Posterior cingulate gyrus (tissue), 11 donors: ENCODE measurements around the gene TMEM260.

Experiments
- DNase-seq, 10 donors: peaks; one replicate each; pipeline versions ENCODE4 v3.0.0 to v3.0.0-alpha.2; 2020 to 2021; ENCODE audit warnings: mixed read lengths in 3 of 10
- intact Hi-C: fragments of 100-400 bp; cut with DNase I; formaldehyde crosslinking; loops from one replicate; pipeline ENCODE4 v1.15.1; 2023

TMEM260 gene

DNA sequence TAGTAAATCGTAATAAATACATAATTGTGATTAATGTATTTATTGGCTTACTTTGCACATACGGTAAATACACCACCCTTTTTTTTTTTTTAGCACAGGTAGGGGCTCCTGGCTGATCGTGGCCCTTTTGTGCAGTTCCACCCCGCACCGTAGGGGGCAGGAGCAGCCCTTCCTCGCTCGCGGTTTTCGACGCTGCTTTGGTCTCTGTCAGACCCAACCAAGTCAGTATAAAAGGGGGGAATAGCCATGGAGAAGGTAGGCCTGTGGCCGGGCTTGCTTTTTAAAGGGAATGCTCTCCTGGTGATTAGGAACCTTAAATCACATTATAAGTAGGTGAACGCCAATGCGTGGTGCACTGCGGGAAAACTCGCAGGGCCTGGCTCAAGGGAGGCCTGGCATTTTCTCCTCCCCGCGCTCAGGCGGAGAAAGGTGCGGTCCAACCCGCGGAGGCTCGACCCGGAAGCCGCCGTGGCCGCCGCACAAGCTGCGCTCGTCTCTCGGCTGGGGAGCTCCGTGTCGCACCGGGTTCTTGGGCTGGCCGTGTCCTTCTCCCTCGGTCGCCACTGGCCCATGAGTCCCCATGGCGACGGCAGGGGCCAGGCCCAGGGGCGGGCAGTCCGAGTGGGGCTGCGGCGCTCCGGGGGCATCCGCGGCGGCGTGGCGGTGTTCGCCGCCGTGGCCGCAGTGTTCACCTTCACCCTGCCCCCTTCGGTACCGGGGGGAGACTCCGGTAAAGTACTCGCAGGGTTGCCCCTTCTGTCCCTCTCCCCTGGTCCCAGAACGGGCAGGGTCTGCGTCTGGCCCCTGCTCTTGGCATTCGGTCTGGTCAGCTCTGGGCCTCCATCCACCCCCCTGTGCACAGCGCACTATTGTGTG, at the start of gene TMEM260:
TSS of gene TMEM260 (plus strand) at position 454 of the 876 bp plus-strand sequence. CDS start at position 571, 117 bp downstream.
- peak; percentile 72 to 97 (median 84) for DNase-seq
- intact Hi-C loops: no loop called here

- intact Hi-C loops: no loop called here
- DNase-seq: no peak
Observed at GRCh38 chr14:56532546-56532945, 47.1 kb upstream of the TMEM260 start.

DNA sequence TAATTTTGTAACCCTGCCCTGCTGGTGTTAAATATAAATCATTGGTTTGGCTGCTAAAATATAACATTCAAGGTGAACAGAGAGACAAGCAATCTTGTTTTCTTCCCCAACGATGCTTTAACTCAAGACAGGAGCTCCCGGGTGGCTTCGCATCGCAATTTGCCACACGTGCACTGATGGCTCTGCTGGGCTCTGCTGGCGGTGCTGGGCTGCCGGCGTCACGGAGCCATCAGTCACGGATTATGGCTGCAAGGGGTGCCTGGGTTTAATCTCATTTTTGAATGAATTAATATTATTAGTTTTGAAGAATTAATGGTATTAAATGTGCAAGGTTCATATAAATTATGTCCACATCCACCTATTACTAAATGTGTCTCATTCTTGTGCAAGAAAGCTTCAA, 44.9 kb upstream of the TMEM260 start:
- intact Hi-C loops: no loop called here
- no peak for DNase-seq

DNA sequence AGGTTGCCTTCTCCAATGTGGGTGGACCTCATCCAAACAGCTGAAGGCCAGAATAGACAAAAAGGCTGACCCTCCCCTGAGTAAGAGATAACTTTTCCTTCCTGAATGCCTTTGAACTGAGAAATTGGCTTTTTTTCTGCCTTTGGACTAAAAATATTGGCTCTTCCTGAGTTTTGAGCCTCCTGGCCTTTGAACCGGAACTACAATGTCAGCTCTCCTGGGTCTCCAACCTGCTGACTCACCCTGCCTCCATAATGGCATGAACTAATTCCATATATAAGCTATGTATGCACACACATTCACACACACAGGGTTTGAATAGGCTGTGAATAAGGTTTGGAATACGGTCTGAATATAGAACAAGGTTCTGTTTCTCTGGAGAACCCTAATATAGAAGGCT, 39.7 kb upstream of the TMEM260 start:
- DNase-seq: no peak
- intact Hi-C loops: no loop called here

- intact Hi-C loops: no loop called here
Observed at GRCh38 chr14:56543436-56543835, 36.2 kb upstream of the TMEM260 start.

GRCh38 chr14:56549721-56550120, 29.9 kb upstream of the TMEM260 start:
- intact Hi-C loops: no loop called here
- DNase-seq: no peak

More at GRCh38 chr14:56543436-56543835, 36.2 kb upstream of the TMEM260 start:
- DNase-seq: no peak

GRCh38 chr14:56552615-56553014, 27.0 kb upstream of the TMEM260 start:
- no peak for DNase-seq
- intact Hi-C loops: no loop called here

- intact Hi-C loops: no loop called here
Observed at GRCh38 chr14:56554301-56554700, 25.3 kb upstream of the TMEM260 start.

DNA sequence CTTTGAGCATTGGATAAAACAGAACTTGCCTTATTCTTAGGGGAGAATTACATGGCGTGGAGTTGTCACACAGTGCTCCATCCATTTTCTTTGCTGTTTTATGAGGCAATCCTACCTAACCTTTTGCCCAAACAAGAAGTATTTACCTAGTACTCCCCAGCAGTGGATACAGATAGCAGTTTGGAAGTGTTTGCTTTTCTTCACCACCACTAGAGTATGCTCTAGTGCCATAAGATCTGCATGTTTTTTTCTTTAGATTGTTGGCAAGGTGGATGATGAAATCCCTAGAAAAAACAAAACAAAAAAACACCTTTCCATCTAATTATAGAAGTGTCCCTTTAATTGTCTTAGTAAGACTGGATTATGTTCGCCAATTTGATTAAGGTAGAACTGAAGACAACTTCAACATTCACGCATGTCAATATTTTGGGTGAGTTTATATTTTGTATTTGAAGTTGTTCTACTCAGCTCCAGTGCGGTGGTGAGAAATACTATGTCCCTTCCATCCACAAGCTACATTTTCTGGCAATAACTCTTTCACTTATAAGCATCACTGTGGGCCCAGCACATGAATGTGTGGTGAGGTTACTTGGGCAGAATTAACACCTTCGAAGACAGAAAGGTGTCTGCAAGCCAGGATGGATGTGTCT, 23.6 kb upstream of the TMEM260 start:
- intact Hi-C loops: loop anchor here (2.0 kb wide), 1 partner anchor 761 kb away; no protein-coding TSS in a partner anchor
- no peak for DNase-seq

More at GRCh38 chr14:56554301-56554700, 25.3 kb upstream of the TMEM260 start:
- DNase-seq: no peak

DNA sequence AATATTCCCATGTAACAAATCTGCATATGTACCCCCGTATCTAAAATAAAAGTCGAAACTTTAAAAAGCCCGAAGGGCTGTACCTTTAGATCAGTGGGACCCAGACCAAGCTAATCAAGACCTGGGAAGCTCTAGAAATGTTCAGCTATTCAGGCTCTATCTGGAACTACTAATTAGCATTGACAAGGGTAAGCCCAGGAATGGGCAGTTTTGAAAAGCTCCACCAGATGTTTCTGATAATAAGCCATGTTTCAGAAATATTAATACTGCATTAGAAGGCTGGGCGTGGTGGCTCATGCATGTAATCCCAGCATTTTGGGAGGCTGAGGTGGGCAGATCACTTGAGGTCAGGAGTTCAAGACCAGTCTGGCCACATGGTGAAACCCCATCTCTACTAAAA, 20.4 kb upstream of the TMEM260 start:
- no peak for DNase-seq

GRCh38 chr14:56561606-56562005, 18.0 kb upstream of the TMEM260 start:
- intact Hi-C loops: no loop called here
- DNase-seq: no peak

More for the DNA sequence above, 20.4 kb upstream of the TMEM260 start:
- intact Hi-C loops: no loop called here

DNA sequence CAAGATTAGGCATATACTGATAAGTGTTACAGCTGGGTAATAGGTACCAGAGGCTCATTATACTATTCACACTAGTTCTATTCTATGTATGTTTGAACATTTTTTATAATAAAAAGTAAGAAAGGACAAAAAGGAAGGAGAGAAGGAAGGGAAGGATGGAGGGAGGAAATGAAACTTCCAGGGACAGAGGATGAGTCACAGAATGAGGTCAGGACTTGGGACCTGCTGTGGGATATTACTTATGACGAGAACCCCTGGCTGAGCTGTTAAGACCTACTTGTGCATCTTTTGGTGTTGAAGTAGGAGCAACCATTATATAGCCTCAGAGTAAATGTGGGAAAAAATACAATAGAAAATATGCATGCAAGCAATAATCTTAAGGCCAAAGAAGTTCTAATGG, 16.7 kb upstream of the TMEM260 start:
- DNase-seq: no peak
- intact Hi-C loops: no loop called here

GRCh38 chr14:56569174-56569573, 10.4 kb upstream of the TMEM260 start:
- intact Hi-C loops: no loop called here
- no peak for DNase-seq

GRCh38 chr14:56570295-56570694, 9.3 kb upstream of the TMEM260 start:
- intact Hi-C loops: no loop called here
- no peak for DNase-seq

GRCh38 chr14:56580221-56580711, 668 bp downstream of the TMEM260 start:
- no peak for DNase-seq
- intact Hi-C loops: no loop called here

DNA sequence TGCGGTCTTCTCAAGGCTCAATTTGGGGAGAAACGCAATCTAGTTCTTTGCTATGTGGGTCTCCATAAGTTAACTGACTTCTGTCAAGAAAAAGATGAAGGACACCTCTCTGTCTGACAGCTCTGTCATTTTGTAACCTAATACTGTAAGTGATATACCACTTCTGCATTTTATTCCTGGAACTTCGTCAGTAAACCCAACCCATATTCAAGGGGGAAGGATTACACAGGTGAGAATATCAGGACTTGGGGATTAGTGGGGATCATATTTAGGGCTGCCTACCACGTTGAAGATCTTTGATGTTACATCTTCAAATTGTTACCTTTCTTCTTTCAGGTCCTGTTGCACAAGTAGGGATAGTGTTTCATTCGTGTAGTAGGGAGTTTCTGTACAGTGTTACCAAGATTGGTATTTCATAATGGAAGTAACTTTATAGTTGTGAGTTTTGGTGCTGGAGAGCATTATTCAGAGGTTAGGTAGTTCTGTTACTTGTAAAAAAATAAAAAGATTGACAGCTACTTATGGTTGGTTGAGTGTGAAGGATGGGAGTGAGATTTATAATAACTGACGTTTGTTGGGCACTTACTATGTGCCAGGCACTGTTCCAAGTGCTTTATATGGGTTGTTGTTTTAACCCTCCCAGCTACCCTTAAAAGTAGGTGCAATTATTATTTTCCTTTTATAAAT, 1.6 kb downstream of the TMEM260 start:
- no peak for DNase-seq
- intact Hi-C loops: no loop called here

DNA sequence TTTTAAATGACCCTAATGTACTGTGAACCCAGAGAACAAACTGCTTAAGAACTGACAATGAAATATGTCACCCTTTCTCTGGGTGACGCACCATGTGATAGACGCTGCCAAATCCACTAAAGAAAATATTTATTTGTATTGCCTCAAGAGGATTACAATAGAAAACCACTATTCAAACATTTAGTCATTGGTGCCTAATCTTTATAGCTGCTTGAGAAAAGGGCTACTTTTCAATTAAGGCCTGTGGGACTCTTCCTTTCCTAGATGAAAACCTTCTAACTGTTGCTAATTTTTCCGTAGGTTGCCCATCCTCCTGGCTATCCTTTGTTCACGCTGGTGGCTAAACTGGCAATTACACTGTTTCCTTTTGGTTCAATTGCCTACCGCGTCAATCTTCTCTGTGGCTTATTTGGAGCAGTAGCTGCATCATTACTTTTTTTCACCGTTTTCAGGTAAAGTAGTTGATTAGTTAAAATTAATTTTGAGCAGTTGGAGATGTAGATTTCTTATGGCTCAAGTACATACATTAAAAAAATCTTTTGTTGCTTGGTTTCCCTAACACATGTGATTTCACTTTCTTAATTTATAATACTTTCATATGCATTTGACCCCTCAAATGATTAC, 6.0 kb downstream of the TMEM260 start:
- intact Hi-C loops: no loop called here
- no peak for DNase-seq

DNA sequence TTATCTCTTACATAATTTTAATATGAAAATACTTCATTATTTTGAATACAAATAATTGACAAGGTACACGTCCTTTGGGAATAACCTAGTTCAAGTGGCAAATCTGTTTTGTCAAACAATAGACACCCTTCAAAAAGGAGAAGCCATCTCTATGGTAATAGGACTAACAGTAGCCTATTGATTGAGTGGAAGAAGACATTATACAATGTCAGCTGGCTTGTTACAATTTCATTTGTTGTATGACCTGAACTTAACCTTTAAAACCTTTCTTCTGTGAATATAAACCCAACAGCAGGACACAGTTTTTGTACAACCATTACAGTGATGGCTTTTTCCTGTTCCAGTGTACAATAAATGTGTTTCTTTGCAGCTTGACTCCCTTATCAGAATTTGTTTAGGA, 8.1 kb downstream of the TMEM260 start:
- DNase-seq: no peak
- intact Hi-C loops: no loop called here

DNA sequence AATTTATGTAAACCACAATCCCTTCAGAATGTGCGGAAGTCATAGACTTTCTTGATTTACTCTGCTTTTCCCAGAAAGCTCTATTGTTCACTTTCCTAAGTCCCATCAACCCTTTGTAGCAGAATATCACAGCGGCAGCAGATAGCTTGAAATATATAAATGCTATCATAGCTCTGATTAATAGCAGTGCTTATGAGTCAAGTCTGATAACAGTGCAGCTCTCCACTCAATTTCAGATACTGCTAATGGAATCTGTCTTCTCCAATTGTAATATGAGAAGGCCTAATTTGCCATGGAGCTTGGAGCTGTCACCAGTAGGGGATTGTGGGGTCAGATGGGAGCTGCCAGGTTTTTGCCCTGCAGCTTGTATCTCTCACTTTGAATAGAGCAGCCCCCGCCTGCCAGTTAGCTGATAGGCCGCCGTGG, 10.9 kb downstream of the TMEM260 start:
- no peak for DNase-seq
- intact Hi-C loops: no loop called here

DNA sequence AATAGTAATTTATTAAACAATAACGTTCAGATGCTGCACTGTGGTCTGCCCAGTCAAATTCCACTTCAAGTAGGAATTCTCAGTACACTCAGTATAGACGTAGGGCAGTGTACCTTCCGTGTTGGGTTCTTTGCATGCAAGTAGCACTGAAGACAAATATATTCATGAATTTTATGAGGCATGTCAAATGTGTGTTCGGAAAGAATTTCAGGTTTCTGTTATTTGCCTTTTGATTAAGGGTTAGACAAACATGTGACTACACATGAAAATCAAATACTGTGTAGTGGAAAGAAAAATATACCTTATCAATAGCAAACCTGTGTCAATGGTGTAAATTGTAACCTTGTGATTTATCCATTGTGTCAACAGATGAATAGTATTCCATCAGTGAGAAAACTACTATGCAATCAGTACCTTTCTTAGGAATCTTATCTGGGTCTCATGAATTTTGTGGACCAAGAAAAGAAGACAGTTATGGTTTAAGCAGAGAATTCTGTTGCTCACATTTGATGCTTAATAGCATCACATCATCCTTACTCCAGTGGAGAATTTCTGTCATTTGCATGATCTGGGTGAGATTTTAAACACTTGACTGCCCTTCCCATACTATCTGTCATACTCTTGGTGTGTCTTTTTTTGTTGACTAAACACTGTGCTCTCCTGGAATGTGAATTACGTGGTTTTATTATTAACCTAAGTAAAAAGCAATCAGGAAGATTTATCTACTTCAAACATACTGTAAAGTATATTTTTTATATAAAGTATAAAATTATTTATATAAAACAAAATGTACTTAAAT, 13.3 kb downstream of the TMEM260 start:
- no peak for DNase-seq
- intact Hi-C loops: no loop called here
